Brain microvascular endothelial cell (primary cell): ENCODE measurements around the gene RFT1.
A peak's percentile ranks its signal among the peaks of the same experiment; 100 is the strongest.

ENCODE experiments used
- DNase-seq: peaks from one replicate; pipeline ENCODE4 v3.0.0-alpha.2; 2020
- H3K27ac ChIP-seq: fragments of 250-450 bp; sonication (Bioruptor Pico); 2 replicates; pipeline ENCODE4 v1.5.1; 2020; ENCODE audit warnings: mild to moderate bottlenecking, moderate library complexity
- H3K27me3 ChIP-seq: fragments of 250-450 bp; sonication (Bioruptor Pico); replicated peaks from 2 replicates; pipeline ENCODE4 v1.5.1; 2020; ENCODE audit warnings: mild to moderate bottlenecking
- H3K36me3 ChIP-seq: fragments of 250-450 bp; sonication (Bioruptor Pico); replicated peaks from 2 replicates; pipeline ENCODE4 v1.5.1; 2020; ENCODE audit warnings: mild to moderate bottlenecking
- H3K4me3 ChIP-seq: 2 replicates; pipeline ENCODE4 v1.5.1; 2011; ENCODE audit warnings: low read depth, mild to moderate bottlenecking, control low read depth, low read length, moderate library complexity
- CTCF ChIP-seq: IDR thresholded peaks from 2 replicates; pipeline ENCODE4 v1.5.1; 2011; ENCODE audit warnings: low read depth, mild to moderate bottlenecking, moderate library complexity, low read length, control low read depth, inconsistent platforms; ENCODE audit errors: missing control alignments
- in situ Hi-C: cut with HindIII; loops from 2 replicates; pipeline ENCODE4 v1.10.0; 2017; ENCODE audit warnings: low sequenced_read_pairs, low pct_ligation_motif_present

RFT1 gene

GRCh38 chr3:53169832-53170324 lies 39.6 kb upstream of the RFT1 start:
- no peak for DNase-seq
- Histone ChIP-seq H3K27ac (no peak overlapping the region), H3K36me3 (no peaks in the 10 kb centered on the region), H3K27me3 (no peaks in the 10 kb centered on the region), H3K4me3 (no peak overlapping the region)
- no peak for TF ChIP-seq CTCF
- in situ Hi-C loops, result no loop called here

- TF ChIP-seq CTCF, result peak; percentile 34
- DNase-seq, result no peak
- Histone ChIP-seq H3K27me3 (no peaks in the 10 kb centered on the region), H3K27ac (no peak overlapping the region), H3K4me3 (no peak overlapping the region), H3K36me3 (no peaks in the 10 kb centered on the region)
- in situ Hi-C loops, result no loop called here
These were observed 39.0 kb upstream of the RFT1 start for GRCh38 chr3:53169045-53169831.

GRCh38 chr3:53168175-53168923 lies 38.1 kb upstream of the RFT1 start:
- H3K27me3 ChIP-seq, result no peaks in the 10 kb centered on the region
- H3K27ac ChIP-seq, result no peak overlapping the region
- no peak overlapping the region for H3K4me3 ChIP-seq
- TF ChIP-seq CTCF, result no peak
- DNase-seq, result no peak
- H3K36me3 ChIP-seq, result no peaks in the 10 kb centered on the region
- in situ Hi-C loops, result no loop called here

GRCh38 chr3:53167418-53168174 lies 37.4 kb upstream of the RFT1 start:
- no peak overlapping the region for H3K27ac ChIP-seq
- H3K4me3 ChIP-seq, result no peak overlapping the region

More at GRCh38 chr3:53167418-53168174, 37.4 kb upstream of the RFT1 start:
- no peaks in the 10 kb centered on the region for H3K36me3 ChIP-seq
- no peak for DNase-seq
- in situ Hi-C loops, result no loop called here
- TF ChIP-seq CTCF, result no peak
- no peaks in the 10 kb centered on the region for H3K27me3 ChIP-seq
